Trophoblast cell (in vitro differentiated cells and primary cell): ENCODE measurements around the gene FRMD4A.
"Not testable (repeated sequence)": the region's sequence is repeated elsewhere in the genome, so short reads cannot be mapped to it uniquely, and the experiment has no call there.

Experiments
- DNase-seq, 2 donors: peaks; one replicate each; pipeline ENCODE4 v3.0.0-alpha.2; 2016
- H2AFZ ChIP-seq: 2 replicates; pipeline ENCODE4 v1.6.1; 2013; ENCODE audit warnings: low read length, moderate library complexity, mild to moderate bottlenecking; ENCODE audit not compliant: insufficient read depth, poor library complexity
- H2AK5ac ChIP-seq: 2 replicates; pipeline ENCODE4 v1.6.1; 2013; ENCODE audit warnings: mild to moderate bottlenecking, low read length
- H2BK120ac ChIP-seq: 2 replicates; pipeline ENCODE4 v1.6.1; 2013; ENCODE audit warnings: low read length, mild to moderate bottlenecking, moderate library complexity; ENCODE audit not compliant: insufficient read depth, poor library complexity
- H2BK12ac ChIP-seq: 2 replicates; pipeline ENCODE4 v1.6.1; 2013; ENCODE audit warnings: mild to moderate bottlenecking, low read length, moderate library complexity
- H2BK5ac ChIP-seq: 2 replicates; pipeline ENCODE4 v1.6.1; 2013; ENCODE audit warnings: low read length, low read depth, moderate library complexity, mild to moderate bottlenecking; ENCODE audit not compliant: poor library complexity
- H3K14ac ChIP-seq: 2 replicates; pipeline ENCODE4 v1.6.1; 2013; ENCODE audit warnings: mild to moderate bottlenecking, low read length
- H3K18ac ChIP-seq: 2 replicates; pipeline ENCODE4 v1.6.1; 2013; ENCODE audit warnings: mild to moderate bottlenecking, low read length
- H3K23ac ChIP-seq: 2 replicates; pipeline ENCODE4 v1.6.1; 2013; ENCODE audit warnings: low read length
- H3K27ac ChIP-seq: 2 replicates; pipeline ENCODE4 v1.5.1; 2013; ENCODE audit warnings: low read depth, mild to moderate bottlenecking, inconsistent platforms, low read length, moderate library complexity
- H3K27me3 ChIP-seq: 2 replicates; pipeline ENCODE4 v1.6.1; 2013; ENCODE audit warnings: inconsistent platforms, mild to moderate bottlenecking, low read length, moderate library complexity; ENCODE audit not compliant: insufficient read depth
- H3K36me3 ChIP-seq, 2 experiments: 1 replicate in 1 of 2; 2 replicates in 1 of 2; pipeline ENCODE4 v1.6.1; 2013; ENCODE audit warnings: low read length in 2 of 2, mild to moderate bottlenecking in 2 of 2, moderate library complexity in 1 of 2; ENCODE audit not compliant: insufficient read depth in 2 of 2, control insufficient read depth in 1 of 2
- H3K4ac ChIP-seq: 2 replicates; pipeline ENCODE4 v1.6.1; 2013; ENCODE audit warnings: low read depth, mild to moderate bottlenecking, low read length, moderate library complexity
- H3K4me1 ChIP-seq, 2 experiments: 1 replicate in 1 of 2; 2 replicates in 1 of 2; pipeline ENCODE4 v1.6.1; 2013; ENCODE audit warnings: low read length in 2 of 2, mild to moderate bottlenecking in 2 of 2, moderate library complexity in 1 of 2; ENCODE audit not compliant: insufficient read depth in 2 of 2, control insufficient read depth in 1 of 2
- H3K4me2 ChIP-seq: 2 replicates; pipeline ENCODE4 v1.6.1; 2013; ENCODE audit warnings: inconsistent platforms, mild to moderate bottlenecking, low read length, moderate library complexity
- H3K4me3 ChIP-seq: 2 replicates; pipeline ENCODE4 v1.5.1; 2013; ENCODE audit warnings: mild to moderate bottlenecking, low read depth, low read length, inconsistent platforms
- H3K79me1 ChIP-seq: one replicate; pipeline ENCODE4 v1.6.1; 2013; ENCODE audit warnings: low read length
- H3K79me2 ChIP-seq: 2 replicates; pipeline ENCODE4 v1.6.1; 2013; ENCODE audit warnings: low read length, mild to moderate bottlenecking; ENCODE audit not compliant: control insufficient read depth, insufficient read depth, poor library complexity
- H3K9ac ChIP-seq: 2 replicates; pipeline ENCODE4 v1.6.1; 2013; ENCODE audit warnings: mild to moderate bottlenecking, low read length
- H3K9me3 ChIP-seq: 2 replicates; pipeline ENCODE4 v1.6.1; 2013; ENCODE audit warnings: low read depth, mild to moderate bottlenecking, control low read depth, inconsistent platforms, low read length; ENCODE audit not compliant: insufficient read depth
- H4K12ac ChIP-seq: 2 replicates; pipeline ENCODE4 v1.6.1; 2013; ENCODE audit warnings: low read depth, mild to moderate bottlenecking, low read length, moderate library complexity
- H4K8ac ChIP-seq: 2 replicates; pipeline ENCODE4 v1.6.1; 2013; ENCODE audit warnings: low read depth, mild to moderate bottlenecking, low read length, moderate library complexity
- H4K91ac ChIP-seq: one replicate; pipeline ENCODE4 v1.6.1; 2013; ENCODE audit warnings: low read depth, mild to moderate bottlenecking, low read length, moderate library complexity
- WGBS: extraction: QIAGEN DNeasy Blood & Tissue Kit; methylation state at CpG from one replicate; pipeline ENCODE4 v1.1.7; 2013; ENCODE audit warnings: missing lambda C conversion rate; ENCODE audit not compliant: insufficient read length, insufficient coverage; ENCODE audit errors: extremely low coverage; 5-methylcytosine and 5-hydroxymethylcytosine counted together

Gene FRMD4A

DNA sequence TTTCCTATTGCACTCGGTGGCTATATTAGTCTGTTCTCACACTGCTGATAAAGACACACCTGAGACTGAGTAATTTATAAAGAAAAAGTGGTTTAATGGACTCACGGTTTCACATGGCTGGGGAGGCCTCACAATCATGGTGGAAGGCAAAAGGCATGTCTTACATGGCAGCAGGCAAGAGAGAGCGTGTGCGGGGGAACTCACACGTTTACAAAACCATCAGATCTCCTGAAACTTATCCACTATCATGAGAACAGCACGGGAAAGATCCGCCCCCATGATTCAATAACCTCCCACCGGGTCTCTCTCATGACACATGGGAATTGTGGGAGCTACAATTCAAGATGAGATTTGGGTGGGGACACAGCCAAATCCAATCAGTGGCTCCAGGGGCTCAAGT, 376.5 kb downstream of the FRMD4A start:
- H4K12ac ChIP-seq, H3K4ac ChIP-seq, H3K23ac ChIP-seq, H3K4me2 ChIP-seq, H2AK5ac ChIP-seq, DNase-seq, H2BK120ac ChIP-seq, H2BK5ac ChIP-seq, H3K14ac ChIP-seq, H3K27ac ChIP-seq, H4K91ac ChIP-seq, H3K79me2 ChIP-seq, H3K4me1 ChIP-seq, H4K8ac ChIP-seq, H3K18ac ChIP-seq, H3K79me1 ChIP-seq, H3K27me3 ChIP-seq, H3K9ac ChIP-seq, H2BK12ac ChIP-seq, H2AFZ ChIP-seq, H3K4me3 ChIP-seq, H3K36me3 ChIP-seq, H3K9me3 ChIP-seq: not testable (repeated sequence)
- no CpG with 5 or more reads among the region's 8 CpGs for WGBS

GRCh38 chr10:13953371-13953770, 377.4 kb downstream of the FRMD4A start:
- H3K9ac ChIP-seq, result no peak overlapping the region
- H2BK5ac ChIP-seq, result no peak overlapping the region
- no peak overlapping the region for H3K4me2 ChIP-seq
- H3K4me1 ChIP-seq, result no peaks in the 10 kb centered on the region
- H3K14ac ChIP-seq, result no peak overlapping the region
- H4K12ac ChIP-seq, result no peak overlapping the region
- H3K18ac ChIP-seq, result no peak overlapping the region
- H3K27ac ChIP-seq, result no peak overlapping the region
- H3K4ac ChIP-seq, result no peak overlapping the region
- DNase-seq, result no peak
- no peak overlapping the region for H2AK5ac ChIP-seq
- H3K9me3 ChIP-seq, result peaks cover 2% of the 10 kb centered on the region
- no peaks in the 10 kb centered on the region for H3K79me1 ChIP-seq
- H4K91ac ChIP-seq, result no peak overlapping the region
- no peak overlapping the region for H2AFZ ChIP-seq
- no peaks in the 10 kb centered on the region for H3K27me3 ChIP-seq
- H3K79me2 ChIP-seq, result no peaks in the 10 kb centered on the region
- H2BK12ac ChIP-seq, result no peak overlapping the region
- H3K4me3 ChIP-seq, result no peak overlapping the region
- WGBS, result no CpG with 5 or more reads among the region's 4 CpGs
- no peaks in the 10 kb centered on the region for H3K36me3 ChIP-seq
- no peak overlapping the region for H2BK120ac ChIP-seq
- H4K8ac ChIP-seq, result no peak overlapping the region
- no peak overlapping the region for H3K23ac ChIP-seq

DNA sequence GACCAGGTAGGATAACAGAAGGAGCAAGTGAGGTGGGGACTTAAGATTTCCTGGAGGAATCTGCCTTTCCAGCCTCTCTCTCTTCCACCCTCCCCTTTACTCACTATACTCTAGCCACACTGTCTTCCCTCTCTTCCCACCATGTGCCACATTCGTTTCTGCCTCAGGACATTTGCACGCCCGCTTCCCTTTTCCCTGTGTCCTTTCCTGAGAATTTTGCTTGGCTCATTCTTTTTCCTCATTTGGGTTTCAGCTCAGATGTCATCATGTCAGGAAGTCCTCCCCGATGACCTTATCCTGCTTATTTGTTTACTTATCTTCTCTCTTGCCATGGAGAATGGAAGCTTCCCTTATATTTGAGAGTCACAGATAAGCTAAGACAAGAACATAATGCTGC, 380.2 kb downstream of the FRMD4A start:
- no peak overlapping the region for H3K18ac ChIP-seq
- no peak overlapping the region for H2AK5ac ChIP-seq
- no peak overlapping the region for H4K12ac ChIP-seq
- no peak overlapping the region for H2BK120ac ChIP-seq
- H3K4ac ChIP-seq, result no peak overlapping the region
- no peak overlapping the region for H3K23ac ChIP-seq
- H2BK5ac ChIP-seq, result no peak overlapping the region
- no peak overlapping the region for H3K4me2 ChIP-seq
- no peak overlapping the region for H4K8ac ChIP-seq
- H3K27ac ChIP-seq, result no peak overlapping the region
- no peak overlapping the region for H3K14ac ChIP-seq
- H3K27me3 ChIP-seq, result no peaks in the 10 kb centered on the region
- H3K4me3 ChIP-seq, result no peak overlapping the region
- H3K36me3 ChIP-seq, result no peaks in the 10 kb centered on the region
- peaks cover 2% of the 10 kb centered on the region for H3K9me3 ChIP-seq
- WGBS, result no CpG with 5 or more reads among the region's 4 CpGs
- peaks cover 3% of the 10 kb centered on the region for H3K79me1 ChIP-seq
- peak in 1 of 2 donors; percentile 54 for DNase-seq
- no peak overlapping the region for H3K9ac ChIP-seq
- H2BK12ac ChIP-seq, result no peak overlapping the region
- peaks cover 7 to 11% of the 10 kb centered on the region in 2 experiments for H3K4me1 ChIP-seq
- no peak overlapping the region for H4K91ac ChIP-seq
- no peak overlapping the region for H2AFZ ChIP-seq
- H3K79me2 ChIP-seq, result no peaks in the 10 kb centered on the region

DNA sequence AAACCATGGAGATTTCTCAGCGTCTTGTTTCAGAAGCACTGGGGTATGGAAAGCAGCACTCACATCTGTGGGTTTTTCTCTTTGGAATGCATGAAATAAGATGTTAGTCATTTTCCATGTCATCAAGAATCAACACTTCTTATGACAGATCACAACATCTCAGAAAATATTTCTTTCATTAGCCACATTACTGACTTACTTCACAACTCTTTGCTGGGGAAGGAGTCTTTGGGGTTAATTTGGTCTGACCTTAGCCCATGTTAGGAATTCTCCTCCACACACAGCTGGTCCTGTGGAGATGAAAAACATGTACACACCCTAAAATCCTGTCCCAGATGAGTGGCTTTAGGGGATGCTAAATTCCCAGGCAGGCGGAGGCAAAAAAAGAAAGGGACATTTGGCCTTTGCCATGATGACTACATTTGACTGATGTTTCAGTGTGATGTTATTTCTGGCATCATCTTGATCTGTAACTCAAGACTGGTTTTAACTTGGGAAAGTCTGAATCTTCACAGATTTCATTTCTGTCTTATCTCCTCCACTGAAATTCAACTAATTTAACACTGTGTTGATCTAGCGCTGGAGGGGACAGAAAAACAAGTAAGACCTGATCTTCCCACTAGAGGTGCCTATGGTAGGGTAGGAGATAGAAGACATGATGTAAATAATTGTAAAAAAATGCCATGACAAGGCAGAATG, 380.7 kb downstream of the FRMD4A start:
- H3K36me3 ChIP-seq, result no peaks in the 10 kb centered on the region
- H4K8ac ChIP-seq, result no peak overlapping the region
- H2BK120ac ChIP-seq, result no peak overlapping the region
- peaks cover 2% of the 10 kb centered on the region for H3K9me3 ChIP-seq
- H4K91ac ChIP-seq, result no peak overlapping the region
- no peak overlapping the region for H2AK5ac ChIP-seq
- H3K23ac ChIP-seq, result no peak overlapping the region
- no peak overlapping the region for H3K9ac ChIP-seq
- no peak overlapping the region for H3K14ac ChIP-seq
- H3K27ac ChIP-seq, result no peak overlapping the region
- no peak overlapping the region for H3K4me3 ChIP-seq
- H2BK5ac ChIP-seq, result no peak overlapping the region
- H3K4ac ChIP-seq, result no peak overlapping the region
- H3K27me3 ChIP-seq, result no peaks in the 10 kb centered on the region
- no peaks in the 10 kb centered on the region for H3K79me2 ChIP-seq
- no peak overlapping the region for H4K12ac ChIP-seq
- peaks cover 7 to 13% of the 10 kb centered on the region in 2 experiments for H3K4me1 ChIP-seq
- no peak overlapping the region for H2AFZ ChIP-seq
- no CpG with 5 or more reads among the region's 3 CpGs for WGBS
- no peak overlapping the region for H3K18ac ChIP-seq
- no peak overlapping the region for H2BK12ac ChIP-seq
- no peak overlapping the region for H3K4me2 ChIP-seq
- DNase-seq, result peak; percentile 86 to 97
- H3K79me1 ChIP-seq, result peaks cover 3% of the 10 kb centered on the region
